Stimulated activated CD4-positive, alpha-beta T cell treated with anti-CD3 and anti-CD28 coated beads, Interleukin-4, amount 100 ng/mL, for 24 hours (primary cell): ENCODE measurements around the gene ISOC2.
"Not testable (repeated sequence)": the region's sequence is repeated elsewhere in the genome, so short reads cannot be mapped to it uniquely, and the experiment has no call there.

Experiments used
- DNase-seq: peaks from one replicate; pipeline ENCODE4 v3.0.0-alpha.2; 2020

The ISOC2 gene

DNA sequence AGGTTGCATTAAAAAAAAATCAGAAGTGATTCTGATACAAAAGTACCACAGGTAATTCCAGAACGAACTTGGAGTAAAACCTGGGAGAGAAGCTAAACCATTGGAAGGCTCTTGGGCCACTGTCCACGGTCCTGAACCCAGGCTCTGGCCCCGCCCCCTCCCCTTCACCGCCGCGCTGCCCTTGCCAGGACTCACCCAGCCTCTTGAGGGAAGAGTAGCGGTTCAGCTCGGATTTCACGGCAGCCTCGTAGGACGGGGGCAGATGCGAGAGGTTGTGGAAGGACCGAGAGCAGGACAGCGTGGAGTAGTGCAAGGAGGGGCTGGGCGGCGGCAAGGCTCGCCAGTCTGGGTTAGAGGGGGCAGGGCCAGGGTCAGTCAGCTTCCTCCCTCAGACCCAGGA, 24.0 kb downstream of the ISOC2 start:
- DNase-seq, result no peak

DNA sequence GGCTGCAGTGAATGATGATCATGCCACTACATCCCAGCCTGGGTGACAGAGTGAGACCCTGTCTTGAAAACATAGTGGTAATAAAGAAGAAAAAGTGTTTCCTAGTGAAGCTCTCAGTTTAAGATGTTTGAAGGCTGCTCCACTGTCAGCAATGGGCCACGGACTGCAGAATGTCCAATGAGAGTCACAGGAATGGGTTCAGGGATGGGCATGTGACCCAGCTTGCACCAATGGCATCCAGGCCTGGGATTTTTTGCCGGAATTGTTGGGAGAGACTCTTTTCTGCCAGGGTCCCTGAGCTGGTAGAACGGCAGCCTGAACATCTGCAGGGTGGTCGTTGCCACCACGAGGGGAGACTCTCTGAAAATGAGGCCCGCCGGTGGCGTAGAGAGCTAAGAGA, 24.6 kb downstream of the ISOC2 start:
- no peak for DNase-seq

DNA sequence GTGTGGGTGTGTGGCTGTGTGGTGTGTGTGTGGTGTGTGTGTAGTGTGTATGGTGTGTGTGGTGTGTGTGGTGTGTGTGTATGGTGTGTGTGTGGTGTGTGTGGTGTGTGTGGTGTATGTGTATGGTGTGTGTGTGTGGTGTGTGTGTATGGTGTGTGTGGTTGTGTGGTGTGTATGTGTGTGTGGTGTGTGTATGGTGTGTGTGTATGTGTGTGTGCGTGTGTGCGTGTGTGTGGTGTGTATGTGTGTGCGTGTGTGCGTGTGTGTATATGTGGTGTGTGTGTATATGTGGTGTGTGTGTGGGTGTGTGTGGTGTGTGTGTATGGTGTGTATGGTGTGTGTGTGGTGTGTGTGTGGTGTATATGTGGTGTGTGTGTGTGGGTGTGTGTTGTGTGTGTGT, 26.4 kb downstream of the ISOC2 start:
- no peak for DNase-seq

DNA sequence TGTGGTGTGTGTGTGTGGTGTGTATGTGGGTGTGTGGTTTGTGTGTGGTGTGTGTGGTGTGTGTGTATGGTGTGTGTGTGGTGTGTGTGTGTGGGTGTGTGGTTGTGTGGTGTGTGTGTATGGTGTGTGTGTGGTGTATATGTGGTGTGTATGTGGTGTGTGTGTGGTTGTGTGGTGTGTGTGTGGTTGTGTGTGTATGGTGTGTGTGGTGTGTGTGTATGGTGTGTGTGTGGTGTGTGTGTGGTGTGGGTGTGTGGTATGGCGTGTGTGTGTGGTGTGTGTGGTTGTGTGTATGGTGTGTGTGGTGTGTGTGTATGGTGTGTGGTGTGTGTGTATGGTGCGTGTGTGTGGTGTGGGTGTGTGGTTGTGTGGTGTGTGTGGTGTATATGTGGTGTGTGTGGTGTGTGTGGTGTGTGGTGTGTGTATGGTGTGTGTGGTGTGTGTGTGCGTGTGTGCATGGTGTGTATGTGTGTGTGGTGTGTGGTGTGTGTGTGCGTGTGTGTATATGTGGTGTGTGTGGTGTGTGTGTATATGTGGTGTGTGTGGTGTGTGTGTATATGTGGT, 27.0 kb downstream of the ISOC2 start:
- DNase-seq, result no peak

DNA sequence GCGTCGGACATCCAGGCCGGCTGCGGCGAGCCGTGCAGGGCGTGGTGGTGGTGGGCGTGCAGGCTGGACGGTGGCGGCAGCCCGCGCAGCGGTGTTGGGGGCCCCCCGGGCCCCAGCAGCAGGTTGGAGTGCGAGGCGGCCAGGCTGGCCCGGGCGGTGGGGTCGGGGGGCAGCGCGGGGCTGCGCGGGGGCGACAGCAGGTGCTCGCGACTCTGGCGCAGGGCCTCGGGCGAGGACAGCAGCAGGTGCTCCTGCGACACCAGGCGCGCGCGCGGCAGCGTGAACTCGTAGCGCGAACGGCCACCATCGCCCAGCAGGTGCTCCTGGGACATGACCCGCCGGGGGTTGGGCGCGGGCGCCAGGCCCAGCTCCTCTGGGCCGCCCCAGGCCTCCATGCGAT, 28.1 kb downstream of the ISOC2 start:
- DNase-seq, result no peak

DNA sequence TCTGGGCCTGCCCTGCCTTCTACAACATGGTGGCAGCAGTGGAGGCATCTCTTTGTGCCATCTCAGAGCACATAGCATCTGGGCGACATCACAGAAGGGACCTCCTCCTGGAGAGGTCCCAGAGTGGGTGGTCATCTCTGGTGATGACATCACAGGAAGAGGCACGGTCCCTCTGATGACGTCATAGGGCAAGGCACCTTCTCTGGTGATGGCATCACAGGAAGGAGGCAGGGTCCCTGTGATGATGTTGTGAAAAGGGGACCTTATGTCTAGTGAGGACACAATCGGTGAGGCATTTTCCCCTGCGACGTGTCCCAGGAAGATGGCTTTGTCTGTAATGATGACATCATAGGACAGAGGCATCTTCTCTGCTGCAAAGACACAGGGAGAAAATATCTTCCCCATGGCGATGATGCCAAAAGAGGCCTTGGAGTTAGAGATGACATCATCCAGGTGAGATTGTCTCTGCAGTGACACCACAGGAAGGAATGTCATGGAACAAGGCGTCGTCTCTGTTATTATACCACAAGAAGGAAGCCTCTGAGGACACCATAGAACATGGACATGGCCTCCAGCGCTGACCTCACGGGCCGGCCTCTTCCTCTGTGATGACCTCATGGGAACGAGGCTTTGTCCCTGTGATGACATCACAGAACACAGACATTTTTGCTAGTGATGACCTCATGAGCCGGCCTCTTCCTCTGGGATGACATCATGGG, 29.0 kb downstream of the ISOC2 start:
- DNase-seq, result no peak

DNA sequence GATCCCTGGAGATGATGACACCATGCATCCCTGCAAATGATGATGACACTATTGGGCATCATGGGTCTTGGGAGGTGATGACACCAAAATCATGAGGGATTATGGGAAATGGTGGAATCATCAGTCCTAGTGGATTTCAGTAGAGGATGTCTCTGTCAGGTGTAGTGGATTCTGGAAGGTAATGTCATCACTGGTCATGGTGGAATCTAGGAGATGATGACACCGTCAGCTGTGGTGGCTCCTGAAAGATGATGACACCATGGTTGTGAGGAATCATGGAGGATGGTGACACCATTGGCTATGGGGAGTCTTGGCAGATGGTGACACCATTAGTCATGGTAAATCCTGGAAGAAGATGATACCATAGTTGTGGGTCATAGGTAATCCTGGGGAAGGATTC, 30.3 kb downstream of the ISOC2 start:
- no peak for DNase-seq

DNA sequence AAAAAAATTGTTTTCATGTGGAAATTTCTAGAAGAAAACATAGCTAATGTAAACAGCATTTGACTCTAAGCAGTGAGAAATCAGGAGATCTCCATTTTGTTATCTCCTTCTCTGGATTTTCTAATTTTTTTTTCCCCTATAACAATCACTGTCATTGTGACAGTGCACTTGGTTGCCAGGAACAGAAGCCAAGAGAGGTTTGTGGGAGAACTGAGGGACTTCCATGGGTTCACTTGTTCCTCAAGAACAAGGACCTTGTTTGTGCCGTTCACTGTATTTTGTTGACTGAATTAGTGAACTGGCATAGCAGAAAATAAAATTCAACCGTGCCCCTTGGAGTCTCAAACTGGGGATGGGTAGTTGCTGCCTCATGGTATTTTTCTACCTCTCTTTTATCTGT, 35.4 kb downstream of the ISOC2 start:
- no peak for DNase-seq

DNA sequence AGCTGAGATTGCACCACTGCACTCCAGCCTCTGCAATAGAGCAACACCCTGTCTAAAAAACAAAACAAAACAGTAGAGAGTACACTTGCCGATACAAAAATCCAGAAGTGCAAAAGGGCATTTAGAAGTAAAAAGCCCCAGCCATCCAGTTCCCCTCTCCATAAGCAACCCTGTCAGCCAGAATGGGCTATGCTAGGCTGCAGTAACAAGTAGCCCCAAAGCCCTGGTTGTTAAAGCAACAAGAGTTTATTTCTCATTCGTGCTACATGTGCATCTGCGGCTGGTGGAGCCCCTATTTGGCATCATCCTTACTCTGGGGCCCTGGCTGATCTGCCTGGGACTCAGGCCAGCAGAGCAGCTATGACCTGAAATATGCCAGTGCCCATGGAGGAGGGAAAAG, 36.9 kb downstream of the ISOC2 start:
- DNase-seq, result no peak

DNA sequence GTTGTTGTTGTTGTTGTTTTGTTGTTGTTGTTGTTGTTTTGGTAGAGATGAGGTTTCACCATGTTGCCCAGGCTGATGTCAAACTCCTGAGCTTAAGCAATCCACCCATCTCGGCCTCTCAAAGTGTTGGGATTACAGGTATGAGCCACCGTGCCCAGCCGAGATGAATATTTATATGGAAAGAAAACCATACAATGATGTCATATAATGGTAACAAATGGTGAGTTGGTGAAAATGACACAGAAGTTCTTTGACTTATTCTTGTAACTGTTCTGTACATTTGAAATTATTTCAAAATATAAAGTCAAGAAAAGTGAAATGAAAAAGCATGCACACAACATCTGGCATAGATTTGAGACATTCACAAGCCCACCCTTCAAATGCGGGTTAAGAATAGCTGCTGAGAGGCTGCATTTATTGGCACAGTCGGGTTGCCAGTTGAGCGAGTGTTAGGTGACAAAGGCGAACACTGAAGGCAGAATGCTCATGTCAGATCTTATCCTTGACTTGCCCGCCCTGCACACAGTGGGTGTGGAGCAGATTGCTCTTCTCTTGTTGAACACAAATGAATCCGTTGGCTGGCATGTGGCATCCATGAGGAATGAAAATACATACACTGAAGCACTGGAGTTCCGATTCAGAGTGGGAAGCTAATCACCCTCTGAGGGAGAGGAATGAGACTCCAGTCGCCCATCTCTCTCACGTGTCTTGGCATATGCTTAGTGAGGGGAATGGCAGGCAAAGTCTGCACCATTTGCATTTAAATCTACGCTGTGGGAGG, 38.0 kb downstream of the ISOC2 start:
- DNase-seq, result no peak

DNA sequence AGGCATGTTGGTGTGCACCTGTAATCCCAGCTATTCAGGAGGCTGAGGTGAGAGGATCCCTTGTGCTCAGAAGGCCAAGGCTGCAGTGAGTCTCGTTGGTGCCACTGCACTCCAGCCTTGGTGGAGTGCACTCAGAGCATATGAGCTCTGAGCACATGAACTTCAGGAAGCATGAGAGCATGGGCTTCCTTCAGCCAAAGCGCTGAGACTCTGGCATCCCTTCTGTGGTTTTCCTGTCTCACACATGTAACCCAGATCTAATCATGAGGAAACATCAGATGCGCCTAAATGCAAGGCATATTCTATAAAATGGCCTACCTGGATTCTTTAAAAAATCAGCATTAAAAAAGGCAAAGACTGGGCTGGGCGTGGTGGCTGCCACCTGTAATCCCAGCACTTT, 40.2 kb downstream of the ISOC2 start:
- not testable (repeated sequence) for DNase-seq

DNA sequence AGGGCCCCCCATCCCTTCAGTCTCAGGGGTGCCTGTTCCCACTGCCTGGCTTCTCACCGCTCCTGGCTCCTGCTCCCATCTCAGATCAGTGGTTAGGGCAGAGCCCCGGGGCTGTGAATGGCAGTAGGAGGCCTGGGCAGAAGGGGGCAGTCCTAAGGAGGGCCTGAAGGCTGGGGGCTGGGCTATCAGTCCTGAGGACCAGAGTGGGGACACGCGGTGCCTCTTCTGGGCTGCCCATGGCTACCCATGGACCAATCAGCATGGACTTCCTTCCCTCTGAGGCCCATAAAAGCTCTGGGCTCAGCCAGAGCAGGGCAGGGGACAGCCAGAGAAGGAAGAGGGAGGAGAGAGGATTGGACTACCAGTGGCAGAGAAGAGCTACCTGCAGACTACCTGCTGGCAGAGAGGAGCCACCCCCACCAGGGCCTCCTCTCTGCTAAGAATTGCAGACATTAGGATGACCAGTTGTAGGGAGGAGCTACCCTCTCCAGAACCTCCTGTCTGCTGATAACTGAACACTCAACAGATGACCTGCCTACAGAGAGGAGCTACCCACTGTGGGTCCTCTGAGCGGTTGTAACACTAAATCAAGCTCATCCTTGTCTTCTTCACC, 41.7 kb downstream of the ISOC2 start:
- no peak for DNase-seq

DNA sequence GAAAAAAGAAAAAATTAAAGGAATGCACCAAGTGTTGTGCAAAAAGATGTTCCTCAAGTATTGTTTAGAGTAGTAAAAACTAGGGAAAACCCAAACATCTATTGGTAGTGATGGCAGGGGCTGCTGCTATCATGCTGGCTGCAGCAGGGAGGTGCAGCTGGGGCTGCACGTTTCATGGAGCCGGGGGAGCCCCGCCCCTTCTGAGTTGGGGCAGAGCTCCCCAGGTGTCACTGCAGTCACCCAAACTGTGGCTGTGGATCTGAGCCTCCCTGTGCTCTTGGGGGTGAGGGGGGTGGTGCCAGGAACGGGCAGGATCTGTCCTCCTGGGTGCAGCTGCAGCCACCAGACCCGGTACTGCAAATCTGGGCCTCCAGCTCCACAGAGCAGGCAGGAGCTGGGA, 42.3 kb downstream of the ISOC2 start:
- no peak for DNase-seq

DNA sequence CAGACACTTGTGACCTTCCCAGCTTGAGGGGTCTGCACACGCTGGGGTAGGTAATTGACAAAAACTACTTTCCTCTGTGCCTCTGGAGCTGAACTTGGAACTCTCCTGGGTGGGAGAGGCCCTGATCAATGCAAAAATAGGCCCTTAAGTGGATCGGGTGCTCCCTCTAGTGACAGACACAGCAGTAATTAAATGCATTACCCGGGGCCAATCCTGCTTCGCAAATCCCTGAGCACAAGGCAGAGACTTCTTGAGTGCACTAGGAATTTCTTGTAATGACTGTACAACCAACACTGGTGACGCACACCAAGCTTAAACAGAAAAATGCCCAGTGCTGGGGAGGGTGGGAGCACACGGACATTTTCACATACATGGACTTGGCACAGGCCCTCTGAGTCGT, 43.3 kb downstream of the ISOC2 start:
- peak; percentile 62 for DNase-seq

DNA sequence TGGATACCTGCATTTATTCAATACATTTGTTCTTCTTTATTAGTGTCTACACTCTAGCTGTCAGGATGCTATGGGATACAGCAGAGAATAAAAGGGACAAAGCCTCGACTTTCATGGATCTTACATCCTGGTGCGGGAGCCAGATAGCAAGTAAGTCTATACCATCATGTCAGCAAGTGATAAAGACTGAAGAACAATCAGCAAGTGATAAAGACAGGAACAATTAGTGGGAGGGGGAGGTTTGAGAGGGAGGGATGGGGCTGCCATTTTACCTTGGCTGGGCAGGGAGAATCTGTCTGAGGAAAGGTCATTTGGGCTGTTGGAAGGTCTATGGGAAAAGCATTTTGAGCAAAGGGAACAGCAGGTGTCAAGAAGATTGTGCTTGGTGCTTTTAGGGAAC, 51.3 kb downstream of the ISOC2 start:
- DNase-seq, result no peak

DNA sequence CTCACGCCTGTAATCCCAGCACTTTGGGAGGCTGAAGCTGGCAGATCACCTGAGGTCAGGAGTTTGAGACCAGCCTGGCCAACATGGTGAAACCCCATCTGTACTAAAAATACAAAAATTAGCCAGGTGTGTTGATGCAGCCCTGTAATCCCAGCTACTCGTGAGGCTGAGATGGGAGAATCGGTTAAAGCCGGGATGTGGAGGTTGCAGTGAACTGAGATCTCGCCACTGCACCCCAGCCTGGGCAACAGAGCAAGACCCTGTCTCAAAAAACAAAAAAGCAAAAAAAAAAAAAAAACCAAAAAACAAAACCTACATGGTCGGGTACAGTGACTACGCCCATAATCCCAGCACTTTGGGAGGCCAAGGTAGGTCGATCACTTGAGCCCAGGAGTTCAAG, 52.3 kb downstream of the ISOC2 start:
- not testable (repeated sequence) for DNase-seq

DNA sequence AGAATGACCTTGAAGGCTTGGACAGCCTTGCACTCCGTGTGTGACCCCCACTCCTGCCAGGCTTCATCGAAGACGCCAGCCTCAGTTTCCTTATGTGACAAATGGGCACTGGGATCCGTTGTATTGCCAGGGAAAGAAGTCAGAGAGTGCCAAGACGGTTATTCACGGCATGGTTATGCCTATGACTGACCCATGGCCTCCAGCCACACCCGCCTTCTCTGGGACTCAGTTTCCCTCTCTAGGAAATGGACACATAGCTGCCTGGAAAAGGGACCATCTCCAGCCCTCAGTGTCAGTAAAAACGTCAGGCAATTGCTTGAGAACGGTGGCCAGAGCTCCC, 52.9 kb downstream of the ISOC2 start:
- DNase-seq, result no peak

DNA sequence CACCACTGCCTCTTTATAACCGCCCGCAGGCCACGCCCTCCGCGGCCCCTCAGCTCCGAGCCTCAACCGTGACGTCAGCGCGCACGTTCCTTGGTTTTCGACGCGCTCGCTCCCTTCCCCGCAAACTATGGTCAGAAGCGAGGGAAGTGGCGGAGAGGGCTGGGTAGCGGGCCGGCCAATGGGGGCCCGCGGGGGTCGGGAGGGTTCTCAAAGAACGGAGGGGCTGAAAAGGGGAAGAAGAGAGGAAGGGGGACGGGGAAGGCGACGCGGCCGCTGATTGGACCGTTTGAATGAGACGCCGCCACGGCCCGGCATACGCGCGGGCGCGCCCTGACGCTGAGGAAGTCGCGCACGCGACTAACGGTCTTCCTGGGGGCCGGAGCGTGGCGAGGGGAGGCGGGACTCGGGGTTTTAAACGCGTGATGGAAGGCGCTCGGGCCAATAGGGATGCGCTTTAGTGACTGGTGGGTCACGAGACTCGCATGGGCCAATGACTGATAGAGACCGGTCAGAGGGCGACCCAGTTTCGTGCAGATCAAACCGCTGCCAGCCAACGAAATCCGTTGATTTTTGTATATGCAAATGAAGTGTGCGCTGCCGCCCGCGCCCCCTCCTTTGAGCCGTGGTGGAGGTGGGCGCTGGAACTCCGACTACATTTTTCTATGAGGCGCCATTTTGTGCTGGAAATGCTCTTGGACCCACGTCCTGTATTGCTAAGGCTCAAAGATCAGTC, 53.5 kb downstream of the ISOC2 start:
- DNase-seq, result peak; percentile 97

DNA sequence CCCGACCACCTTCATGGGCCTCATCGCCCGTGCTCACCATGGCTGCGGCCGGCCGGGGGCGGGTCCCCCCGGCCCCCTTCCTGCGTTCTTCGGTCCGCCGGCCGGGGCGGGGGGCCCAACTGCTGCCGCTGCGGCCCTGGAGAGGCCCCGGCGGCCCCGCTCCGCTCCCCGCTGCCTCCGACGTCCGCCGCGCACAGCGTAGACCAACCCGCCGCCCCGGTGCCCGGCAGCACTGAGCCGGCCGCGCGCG, 54.0 kb downstream of the ISOC2 start, which contains the start of gene UBE2S:
UBE2S (minus strand) TSS at position 239 of the 250 bp plus-strand sequence; CDS start at position 40, 199 bp downstream.
- not testable (repeated sequence) for DNase-seq

DNA sequence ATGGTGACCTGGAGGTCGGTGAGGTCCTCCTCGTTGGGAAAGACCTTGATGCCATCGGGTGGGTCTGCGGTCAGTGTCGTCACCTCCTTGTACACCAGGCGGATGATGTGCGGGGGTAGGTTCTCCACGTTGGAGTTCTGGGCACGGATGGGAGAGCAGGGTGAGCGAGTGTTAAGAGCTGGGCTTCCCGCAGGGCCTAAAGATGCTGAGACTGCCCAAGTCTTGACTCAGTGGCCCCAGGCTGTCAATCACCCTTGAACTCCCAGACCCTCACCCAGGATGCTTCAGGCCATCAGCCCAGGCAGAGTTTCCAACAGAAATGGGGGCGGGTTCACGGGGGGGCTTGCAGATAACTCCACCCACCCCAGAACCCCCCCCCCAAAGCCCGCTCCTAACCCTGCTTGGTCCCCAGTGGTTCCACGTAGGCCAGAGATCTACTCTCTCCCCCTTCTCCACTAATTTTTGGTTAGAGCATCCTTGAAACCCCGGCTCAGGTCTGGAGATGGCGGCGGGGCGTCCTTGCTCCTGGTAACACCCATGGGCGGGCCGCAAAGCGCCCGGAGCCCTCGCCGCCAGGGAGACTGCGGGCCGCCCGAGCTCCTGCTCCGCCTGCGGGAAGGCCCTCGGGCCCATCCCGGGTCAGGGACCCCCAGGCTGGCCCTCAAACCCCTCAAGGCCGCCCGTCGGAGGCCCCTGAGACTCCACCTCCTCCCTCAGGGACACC, 54.5 kb downstream of the ISOC2 start:
- DNase-seq, result peak; percentile 32

DNA sequence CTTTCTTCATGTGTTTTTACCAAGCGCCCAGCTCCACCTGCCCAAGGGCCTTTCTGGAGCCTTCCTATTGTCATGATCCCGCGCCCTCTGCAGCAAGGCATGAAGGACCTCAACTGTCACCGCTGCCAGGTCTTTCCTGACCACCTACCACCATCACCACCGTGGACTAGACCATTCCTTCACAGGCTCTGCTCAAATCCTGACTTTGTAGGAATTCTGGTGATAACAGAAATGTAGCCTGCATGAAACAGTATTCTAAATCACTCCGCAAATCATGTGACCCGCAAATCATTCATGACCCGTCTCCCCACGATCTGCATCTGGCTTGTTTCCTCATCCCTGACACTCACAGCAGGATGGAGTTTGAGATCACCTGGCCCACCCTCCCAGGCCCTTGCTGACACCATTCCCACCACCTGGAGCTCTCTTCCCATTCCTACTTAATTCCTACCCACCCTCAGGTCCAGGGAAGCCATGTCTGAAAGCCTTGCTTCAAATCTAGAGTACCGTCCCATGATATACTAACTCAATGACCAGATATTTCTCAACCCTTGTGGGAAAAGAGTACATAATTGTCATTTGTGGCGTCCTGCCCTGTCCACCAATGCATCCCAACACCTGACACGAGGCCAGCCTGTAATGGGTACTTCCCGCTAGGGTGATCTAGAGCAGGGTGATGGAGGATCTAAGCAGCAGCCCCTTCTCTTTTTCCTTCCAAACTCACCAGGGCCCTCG, 55.2 kb downstream of the ISOC2 start:
- DNase-seq, result no peak

DNA sequence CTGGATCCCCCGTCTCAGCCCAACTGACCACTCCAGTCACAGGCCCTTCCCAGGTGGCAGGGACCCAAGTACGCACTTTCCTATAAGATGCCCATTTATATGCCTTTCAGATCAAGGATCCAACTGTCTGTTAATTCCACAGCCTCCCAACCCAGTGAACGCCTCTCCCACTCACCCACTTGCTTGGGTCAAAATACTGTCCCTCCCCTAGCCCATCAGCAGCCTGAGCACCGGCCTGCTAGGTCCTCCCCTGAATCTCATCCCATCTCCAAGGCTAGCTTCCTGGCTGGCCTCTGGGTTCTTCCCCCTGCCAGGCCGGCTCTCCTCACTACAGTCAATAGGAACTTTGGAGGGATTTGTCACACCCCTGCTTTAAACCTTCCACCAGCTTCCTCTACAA, 55.8 kb downstream of the ISOC2 start:
- DNase-seq, result no peak
